ENCODE measurements around the gene FAM24A.
"Not testable (repeated sequence)": the region's sequence is repeated elsewhere in the genome, so short reads cannot be mapped to it uniquely, and the experiment has no call there.

Gene FAM24A, protein sequence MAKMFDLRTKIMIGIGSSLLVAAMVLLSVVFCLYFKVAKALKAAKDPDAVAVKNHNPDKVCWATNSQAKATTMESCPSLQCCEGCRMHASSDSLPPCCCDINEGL

DNA sequence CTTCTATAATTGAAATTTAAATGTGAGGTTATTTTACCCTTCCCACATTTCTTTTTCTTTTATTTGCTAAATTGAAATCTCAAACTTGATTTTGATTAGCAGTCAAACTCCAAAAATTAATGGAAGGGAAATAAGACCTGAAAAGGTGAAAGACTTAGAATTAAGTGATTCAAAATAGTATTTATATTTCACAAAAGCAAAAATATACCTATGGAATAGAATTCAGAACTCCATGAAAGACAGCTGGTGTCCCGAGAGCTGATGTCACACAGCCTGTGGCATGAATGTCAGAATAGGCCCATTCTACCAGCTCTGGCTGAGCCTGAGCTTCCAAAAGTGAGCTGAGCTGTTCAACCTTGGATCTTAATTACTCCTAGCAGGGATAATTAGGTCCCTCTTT is at the start of gene FAM24A:
Gene FAM24A (plus strand): TSS at position 301 of the 400 bp plus-strand sequence. CDS start 1,025 bp downstream, outside the sequence.
- DNase-seq, result no peak

DNA sequence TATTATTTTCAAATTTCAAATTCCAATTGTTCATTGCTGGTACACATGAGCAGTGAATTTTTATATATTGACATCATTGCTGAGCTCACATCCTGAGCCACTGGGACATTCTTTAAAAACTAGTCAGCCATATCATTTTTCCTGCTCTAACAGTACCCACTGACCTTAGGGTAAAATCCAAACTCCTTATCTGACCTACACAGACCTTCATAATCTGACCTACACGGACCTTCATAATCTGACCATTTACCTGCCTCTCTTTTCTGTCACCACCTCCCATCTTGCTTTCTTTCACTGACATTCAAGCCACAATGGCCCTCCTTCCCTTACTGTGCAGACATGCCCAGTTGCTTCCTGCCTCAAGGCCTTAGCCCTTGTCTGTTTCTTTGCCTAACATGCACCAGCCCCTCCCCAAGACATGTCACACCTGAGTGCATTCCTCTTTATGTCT is 48.7 kb upstream of the FAM24A start:
- DNase-seq, result no peak

DNA sequence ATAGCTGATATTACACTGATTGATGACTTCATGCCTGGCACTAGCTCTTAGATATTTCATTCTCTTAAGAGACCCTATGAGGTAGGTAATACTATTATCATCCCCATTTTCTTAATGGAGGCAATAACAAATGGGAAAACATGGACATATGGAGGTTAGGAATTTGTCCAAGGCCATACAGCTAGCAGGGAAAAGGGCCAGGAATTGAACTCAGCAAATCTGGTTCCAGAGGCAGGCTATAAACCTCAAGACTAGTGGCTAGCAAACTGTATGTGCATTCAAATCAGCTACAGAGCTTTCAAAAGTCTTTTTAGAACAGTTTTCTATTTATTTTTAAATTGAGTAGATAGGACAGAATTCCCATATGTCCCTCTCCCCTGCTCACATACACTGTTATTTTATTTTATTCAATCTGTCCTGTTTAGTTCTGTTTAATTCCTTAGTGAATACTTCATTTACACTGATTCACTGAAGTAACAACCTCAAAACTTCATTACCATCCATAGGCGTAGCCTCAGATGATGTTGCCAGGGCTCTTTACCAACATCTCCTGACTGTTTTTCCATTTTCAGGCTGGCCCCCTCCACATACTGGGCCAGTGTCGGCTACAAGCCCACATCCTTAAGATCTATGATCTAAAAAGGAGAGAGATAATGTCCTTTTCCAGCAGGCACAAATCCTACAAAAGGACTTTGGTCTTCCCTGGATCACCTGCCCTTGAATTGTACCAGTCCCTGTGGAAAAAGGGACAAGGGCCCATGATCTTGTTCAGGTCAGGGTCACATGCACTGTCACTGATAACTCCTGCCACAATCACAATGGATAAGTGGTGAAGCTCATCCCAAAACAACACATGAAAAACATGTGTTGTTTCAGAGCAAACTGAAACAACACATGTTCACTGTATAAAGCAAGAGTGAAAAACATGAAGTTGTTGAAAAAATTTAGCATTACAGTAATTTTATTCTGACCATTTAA is 46.9 kb upstream of the FAM24A start:
- DNase-seq, result no peak

DNA sequence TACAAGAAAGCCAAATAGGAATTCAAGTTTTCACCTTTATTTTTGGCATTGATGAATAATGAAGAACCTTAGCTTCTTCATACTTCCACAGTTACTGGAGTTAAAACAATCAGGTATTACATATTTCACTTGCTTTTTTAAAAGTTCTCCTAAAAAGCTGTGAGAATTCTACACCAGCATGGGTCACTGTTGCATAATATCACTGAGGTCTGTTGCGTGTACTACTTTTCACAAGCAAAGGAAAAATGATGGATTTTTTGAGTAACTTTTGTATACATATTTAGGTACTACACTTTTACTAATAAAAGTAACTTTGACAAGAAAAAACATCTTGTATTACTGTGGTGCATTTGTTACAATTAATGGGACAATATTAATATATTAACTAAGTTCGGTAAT is 46.2 kb upstream of the FAM24A start:
- no peak for DNase-seq

DNA sequence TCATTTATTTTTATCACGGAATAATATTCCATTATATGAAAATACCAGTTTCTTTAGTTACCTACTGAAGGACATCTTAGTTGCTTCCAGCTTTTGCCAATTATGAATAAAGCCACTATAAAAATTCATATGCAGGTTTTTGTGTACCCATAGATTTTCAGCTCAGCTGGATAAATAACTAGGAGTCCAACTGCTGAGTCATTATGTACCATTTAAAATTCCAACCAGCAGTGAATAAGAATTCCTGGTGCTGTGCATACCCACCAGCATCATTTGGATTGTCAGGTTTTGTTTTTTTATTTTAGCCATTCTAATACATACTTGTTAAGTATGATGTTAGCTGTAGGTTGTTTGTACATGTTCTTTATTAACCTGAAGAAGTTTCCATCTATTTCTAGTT is 45.5 kb upstream of the FAM24A start:
- DNase-seq, result no peak

DNA sequence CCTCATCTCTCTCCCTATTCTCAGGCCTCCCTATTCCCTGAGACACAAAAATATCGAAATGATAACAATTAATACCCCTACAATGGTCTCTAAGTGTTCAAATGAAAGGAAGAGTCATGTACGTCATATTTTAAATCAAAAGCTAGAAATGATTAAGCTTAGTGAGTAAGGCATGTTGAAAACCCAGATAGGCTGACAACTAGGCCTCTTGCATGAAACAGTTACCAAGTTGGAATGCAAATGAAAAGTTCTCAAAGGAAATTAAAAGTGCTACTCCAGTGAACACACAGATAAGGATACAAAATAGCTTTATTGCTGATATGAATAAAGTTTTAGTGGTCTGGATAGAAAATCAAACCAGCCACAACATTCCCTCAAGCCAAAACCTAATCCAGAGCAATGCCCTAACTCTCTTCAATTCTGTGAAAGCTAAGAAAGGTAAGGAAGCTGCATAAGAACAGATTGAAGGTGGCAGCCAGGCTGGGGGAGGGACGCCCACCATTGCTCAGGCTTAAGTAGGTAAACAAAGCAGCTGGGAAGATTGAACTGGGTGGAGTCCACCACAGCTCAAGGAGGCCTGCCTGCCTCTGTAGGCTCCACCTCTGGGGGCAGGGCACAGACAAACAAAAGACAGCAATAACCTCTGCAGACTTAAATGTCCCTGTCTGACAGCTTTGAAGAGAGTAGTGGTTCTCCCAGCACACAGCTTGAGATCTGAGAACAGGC is 43.5 kb upstream of the FAM24A start:
- not testable (repeated sequence) for DNase-seq

DNA sequence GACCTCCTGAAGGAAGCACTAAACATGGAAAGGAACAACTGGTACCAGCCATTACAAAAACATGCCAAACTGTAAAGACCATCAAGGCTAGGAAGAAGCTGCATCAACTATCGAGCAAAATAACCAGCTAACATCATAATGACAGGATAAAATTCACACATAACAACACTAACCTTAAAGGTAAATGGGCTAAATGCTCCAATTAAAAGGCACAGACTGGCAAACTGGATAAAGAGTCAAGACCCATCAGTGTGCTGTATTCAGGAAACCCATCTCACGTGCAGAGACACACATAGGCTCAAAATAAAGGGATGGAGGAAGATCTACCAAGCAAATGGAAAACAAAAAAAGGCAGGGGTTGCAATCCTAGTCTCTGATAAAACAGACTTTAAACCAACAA is 41.6 kb upstream of the FAM24A start:
- DNase-seq, result not testable (repeated sequence)

DNA sequence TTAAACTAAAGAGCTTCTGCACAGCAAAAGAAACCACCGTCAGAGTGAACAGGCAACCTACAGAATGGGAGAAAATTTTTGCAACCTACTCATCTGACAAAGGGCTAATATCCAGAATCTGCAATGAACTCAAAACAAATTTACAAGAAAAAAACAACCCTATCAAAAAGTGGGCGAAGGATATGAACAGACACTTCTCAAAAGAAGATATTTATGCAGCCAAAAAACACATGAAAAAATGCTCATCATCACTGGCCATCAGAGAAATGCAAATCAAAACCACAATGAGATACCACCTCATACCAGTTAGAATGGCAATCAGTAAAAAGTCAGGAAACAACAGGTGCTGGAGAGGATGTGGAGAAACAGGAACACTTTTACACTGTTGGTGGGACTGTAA is 38.5 kb upstream of the FAM24A start:
- DNase-seq, result not testable (repeated sequence)

DNA sequence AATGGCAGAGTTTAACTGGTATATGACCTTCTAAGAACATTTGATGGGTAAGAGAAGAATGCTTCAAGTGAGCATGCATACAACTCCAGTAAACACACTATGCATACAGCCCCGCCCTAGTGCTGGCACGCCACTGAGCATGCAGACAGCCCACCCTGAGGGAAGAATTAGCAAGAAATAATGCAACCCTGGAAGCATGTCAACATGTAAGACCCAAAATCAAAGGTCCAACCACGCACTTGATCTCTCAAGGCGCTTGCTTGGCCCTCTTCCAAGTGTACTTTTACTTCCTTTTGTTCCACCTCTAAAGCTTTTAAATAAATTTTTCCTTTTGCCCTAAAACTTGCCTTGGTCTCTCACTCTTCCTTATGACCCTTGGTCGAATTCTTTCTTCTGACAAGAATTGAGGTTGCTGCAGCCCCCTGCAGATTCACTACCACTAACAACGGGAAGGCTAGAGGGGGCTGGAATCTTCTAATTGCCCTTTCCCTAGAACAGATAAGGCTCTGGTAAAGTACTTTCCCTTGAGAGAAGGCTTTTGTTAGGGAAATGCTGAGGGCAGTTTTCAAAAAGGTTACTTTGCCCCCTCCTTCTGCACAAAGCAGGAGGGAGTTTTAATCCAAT is 34.5 kb upstream of the FAM24A start:
- no peak for DNase-seq

DNA sequence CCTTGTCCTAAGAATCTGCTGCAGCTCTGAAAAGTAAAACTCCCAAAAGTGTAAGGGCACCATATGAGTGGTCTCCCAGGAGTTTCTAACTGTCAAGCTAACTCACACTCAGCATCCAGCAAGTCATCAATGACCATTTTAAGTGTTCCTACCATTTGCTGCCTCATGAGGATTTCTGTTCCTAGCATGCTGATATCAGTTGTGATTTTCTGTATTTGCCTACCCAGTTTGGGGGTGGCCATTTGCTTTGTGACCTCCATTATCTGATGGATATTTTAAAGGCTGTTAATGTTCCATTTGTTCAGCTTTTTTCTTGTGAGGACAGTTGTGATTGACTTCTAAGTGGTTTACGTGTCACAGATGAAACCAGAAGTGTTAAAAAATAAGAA is 33.9 kb upstream of the FAM24A start:
- no peak for DNase-seq

DNA sequence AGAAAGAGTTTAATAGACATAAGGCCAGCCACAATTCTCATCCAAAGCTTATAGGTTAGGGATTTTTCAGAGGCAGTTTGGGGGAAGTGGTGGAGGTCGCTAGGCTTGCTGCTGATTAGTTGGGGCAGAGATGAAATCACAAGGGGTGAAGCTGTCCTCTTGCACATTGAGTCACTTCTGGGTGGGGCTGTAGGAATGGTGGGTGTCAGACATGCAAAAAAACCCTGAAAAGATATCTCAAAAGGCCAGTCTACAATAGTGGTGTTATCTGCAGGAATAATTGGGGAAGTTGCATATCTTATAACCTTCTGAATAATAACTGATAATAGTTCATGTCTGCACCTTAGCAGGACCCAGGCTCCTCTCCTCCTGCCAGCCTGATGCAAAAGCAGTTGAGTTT is 33.1 kb upstream of the FAM24A start:
- no peak for DNase-seq

DNA sequence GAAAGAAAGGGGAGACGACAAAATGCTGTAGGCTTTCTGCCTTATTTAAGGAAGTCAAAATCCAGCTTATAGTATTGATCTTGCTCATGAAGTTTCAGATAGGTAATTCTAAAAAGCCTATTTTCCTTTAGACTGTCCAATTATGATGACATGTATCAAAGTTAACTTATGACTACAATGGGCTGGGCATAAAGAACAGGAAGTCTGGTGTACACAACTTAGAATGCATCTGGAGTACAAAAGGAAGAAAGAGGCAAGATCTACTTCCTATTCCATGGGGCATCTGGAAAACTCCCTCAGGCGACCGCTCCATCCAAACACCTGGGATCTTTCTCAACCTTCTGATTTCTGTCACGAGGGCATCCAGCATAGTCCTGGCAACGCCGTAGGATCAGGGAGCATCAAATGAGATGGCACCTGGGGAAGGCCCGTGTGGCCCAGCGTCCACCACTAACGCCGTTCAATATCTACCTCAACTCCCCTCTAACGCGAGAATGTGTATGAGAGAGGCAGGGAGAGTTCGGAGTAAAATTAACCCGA is 31.5 kb upstream of the FAM24A start:
- peak in 1 of 2 donors; percentile 2 for DNase-seq

DNA sequence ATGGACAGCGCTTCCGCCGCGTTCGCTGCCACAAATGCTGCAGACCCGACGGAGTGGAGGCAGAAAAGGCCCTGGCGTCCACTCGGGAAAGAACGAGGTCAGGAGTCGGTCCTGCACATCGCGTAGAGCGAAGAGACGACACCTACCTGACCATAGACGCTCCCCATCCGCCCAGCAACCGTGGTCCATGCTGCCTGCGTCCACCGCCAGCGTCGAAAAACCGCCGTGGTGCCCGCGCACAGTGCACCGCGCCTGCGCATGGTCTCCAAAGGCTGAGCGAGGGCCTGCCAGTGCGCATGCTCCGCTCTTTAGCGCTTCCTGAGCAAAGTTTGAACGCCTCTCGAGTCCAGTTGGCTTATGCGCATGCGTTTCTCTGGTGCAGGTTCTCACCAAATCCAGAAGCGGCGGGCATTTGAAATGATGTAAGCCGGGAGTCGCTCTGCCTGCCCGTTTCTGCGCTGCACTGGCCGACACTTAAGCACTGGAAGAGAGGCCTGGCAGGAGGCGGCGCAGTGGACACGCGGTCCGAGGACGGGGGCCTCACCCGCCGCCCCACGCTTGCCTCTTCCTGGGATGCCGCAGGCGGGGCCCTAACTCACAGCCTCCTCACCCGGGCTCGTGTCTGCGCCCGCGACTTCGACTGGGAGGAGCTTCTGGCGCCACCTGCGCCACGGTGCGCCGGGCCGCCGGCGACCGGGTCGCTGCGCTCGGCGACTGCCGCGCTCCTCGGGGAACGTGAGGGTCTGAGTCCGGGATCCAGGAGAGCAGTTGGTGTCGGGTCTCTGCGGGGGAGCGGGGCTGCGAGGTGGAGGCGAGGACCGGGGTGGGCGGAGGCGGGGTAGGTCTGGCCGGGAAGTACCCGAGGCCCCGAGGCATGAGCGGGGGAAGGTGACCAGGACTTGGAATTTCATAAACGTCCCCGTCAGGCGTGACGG is 30.8 kb upstream of the FAM24A start, which contains the start of gene FAM24B:
Gene FAM24B (minus strand): TSS at position 243 of the 935 bp plus-strand sequence. CDS start 29,066 bp downstream, outside the sequence.
- DNase-seq, result peak; percentile 71 to 78

DNA sequence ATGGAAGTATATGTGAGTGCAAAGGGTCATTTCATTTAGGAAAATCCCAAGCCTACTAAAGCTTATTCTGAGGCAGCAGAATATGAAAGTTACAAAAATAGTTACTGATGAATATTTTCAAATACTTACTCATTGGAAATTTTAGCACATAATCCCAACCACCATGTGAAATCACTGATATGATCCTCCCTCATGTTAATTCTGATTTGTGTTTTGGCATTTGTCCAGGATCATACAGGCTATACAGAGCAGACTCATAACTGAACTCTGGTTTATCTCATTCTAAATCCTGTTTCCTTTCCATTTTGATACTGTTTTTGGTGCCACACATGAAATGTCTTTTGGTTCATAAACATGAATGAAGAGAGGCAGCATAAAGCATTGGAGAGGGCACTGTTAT is 27.6 kb upstream of the FAM24A start:
- no peak for DNase-seq

DNA sequence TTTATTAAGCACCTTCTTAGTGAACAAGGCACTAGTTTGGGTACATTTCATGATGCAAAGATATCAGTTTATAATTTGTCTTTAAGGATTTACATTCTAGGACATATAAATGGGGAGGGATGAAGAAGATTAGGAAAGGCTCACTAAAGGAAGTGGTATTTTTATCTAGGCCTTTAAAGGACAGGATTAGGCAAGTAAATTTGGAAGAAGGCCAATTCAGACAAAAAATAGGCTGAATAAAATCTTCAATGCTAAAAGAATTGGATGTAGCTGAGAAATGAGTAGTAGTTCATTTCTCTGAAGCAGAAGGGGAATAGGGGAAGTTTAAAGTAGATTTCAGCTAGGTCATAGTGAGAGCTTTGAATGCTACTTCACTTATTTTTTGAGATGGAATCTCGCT is 26.2 kb upstream of the FAM24A start:
- DNase-seq, result no peak

DNA sequence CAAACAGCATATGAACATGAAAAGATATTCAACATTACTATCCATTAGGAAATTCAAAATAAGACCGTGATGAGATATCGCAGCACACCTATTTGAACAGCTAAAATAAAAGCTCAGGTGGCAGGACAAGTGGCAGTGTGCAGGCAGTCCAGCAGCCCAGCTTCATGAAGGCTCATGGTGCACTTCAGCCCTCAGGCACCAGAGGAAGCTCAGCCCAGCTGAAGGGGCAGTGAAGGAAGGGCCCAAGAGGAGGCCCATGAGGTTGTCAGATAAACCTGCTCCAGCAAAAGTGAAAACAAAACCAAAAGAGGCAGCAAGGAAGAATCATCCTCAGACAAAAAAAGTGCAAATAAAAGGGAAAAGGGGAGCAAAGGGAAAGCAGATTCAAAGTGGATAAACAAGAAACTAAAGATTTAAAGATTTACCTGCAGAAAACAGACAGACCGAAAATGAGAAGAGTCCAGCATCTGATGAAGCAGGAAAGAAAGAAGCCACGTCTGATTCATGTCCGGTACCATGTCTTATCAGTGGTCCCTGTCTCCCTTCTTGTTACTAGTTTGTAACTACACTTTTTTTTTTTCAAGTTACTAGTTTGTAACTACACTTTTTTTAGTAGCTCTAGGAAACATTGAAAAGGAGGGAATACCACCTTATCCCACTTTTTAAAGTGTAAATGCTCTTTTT is 16.0 kb upstream of the FAM24A start:
- DNase-seq, result no peak

DNA sequence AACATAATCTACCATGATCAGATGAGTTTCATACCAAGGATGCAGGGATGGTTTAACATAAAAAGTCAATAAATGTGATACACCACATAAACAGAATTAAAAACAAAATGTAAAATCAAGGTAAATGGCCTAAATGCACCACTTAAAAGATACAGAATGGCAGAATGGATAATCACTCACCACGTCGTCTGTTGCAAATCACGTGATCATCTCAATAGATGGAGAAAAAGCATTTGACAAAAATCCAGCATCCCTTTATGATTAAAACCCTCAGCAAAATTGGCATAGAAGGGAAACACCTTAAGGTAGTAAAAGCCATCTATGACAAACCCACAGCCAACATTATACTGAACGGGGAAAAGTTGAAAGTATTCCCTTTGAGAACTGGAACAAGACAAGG is 6.5 kb upstream of the FAM24A start:
- DNase-seq, result not testable (repeated sequence)

DNA sequence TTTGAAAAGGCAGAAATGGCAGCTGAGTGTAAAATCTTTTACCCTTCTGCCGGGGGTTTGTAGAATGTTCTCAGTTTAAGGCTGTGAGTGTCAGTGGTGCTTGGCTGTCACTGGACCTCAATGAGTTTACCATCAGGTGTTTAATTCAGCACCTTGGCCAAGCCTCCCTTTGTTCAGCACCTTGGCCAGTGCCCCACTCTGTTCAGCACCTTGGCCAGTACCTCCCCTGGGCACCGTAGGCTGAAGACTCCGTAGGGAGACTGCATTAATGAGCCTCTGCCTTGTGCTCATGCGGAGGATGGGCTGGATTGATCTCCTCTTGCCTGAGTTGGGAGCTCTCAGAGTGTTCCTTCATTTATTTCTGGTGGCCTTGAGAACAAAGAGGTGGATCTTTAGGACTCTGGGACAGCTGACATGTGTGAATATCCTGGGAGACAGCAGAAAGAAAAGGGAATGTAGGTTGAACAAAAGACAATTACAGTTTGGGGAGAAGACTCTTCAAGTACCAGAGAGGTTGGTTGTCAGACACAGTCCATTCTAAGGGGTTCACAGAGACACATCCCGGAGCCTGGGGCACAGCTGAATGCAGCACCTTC is 1.6 kb downstream of the FAM24A start:
- no peak for DNase-seq

DNA sequence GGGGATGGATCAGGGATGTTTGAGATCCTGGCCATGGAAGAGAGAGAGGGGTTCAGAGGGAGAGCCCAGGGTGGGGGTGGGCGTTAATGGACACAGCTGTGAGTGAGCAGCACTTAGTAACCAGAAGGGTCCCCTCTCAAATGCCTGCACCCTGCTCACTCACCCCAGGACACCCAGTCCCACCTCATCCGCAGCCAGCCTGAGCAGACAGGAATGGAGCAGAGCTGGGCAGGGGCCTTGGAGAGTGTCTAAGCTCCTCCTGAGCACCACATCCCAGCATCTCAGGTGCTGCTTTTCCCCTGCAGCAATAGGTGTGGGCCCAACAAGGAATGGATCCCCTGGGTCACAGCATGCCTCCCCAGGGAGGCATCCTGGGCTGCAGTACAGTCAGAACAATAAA is 5.3 kb downstream of the FAM24A start:
- no peak for DNase-seq

DNA sequence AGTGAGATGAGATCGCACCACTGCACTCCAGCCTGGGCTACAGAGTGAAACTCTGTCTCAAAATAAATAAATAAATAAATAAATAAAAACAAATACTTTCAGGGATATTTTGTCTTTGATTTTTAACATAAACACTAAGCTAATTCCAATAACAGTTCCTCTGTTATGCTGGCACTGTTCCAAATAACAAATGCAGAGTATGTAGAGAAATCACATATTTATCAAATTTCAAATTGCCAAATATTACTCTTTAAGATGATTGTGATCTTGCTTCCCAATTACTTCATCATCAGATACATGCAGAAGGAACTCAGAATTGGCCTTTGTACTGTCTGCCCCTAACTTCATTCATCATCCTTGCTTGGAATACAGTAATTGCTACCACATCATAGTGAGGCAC is 19.7 kb downstream of the FAM24A start:
- DNase-seq, result no peak
